GM18861 (cell line): ENCODE data around the gene DENND5B.
"Not testable (repeated sequence)": the region's sequence is repeated elsewhere in the genome, so short reads cannot be mapped to it uniquely, and the experiment has no call there.

Source experiments
- ATAC-seq: cut with Tn5 transposase; IDR thresholded peaks from one replicate; pipeline ENCODE4 v1.9.1; 2021; ENCODE audit not compliant: unreplicated experiment

Gene DENND5B

DNA sequence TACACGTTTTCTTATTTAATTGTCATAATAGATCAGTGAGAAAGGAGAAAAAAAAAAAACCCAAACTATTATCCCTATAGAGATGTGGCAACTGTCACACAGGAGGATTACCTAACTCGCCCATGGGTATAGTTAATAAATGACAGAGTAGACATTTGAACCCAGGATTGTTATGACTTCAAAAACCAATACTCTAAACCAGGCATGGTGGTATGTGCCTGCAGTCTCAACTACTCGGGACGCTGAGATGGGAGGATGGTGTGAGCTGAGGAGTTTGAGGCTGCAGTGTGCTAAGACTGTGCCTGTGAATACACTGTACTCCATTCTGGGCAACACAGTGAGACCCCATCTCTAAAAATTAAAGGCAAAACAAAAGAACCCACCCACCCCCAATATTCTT, 114.5 kb downstream of the DENND5B start:
- no peak for ATAC-seq

DNA sequence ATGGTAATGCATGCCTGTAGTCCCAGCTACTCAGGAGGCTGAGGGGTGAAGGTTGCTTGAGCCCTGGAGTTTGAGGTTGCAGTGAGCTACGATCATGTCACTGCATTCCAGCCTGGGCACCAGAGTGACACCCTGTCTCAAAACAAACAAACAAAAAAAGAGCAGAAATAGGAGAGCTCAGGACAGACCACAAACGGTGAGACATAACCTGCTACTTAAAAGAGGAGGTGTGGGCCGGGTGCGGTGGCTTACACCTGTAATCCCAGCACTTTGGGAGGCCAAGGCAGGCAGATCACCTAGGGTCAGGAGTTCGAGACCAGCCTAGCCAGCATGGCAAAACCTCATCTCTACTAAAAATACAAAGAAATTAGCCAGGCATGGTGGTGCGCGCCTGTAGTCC, 115.3 kb downstream of the DENND5B start:
- not testable (repeated sequence) for ATAC-seq

DNA sequence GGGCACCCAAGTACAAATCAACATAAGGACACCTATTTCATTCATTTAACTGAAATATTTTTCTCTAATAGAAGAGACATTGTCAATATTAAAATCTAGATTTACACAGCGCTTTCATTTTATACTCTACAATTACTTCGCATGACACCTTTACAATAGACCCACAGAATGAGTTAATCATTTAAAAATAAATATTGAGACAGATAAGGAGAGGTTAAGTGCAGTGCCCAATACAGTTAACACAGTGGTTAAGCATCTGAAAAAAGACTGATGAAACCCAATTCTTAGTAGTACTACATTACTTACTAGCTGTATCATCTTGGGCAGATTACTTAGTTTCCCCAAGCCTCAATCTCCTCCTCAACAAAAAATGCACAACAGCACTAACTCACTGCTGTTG, 116.2 kb downstream of the DENND5B start:
- no peak for ATAC-seq

DNA sequence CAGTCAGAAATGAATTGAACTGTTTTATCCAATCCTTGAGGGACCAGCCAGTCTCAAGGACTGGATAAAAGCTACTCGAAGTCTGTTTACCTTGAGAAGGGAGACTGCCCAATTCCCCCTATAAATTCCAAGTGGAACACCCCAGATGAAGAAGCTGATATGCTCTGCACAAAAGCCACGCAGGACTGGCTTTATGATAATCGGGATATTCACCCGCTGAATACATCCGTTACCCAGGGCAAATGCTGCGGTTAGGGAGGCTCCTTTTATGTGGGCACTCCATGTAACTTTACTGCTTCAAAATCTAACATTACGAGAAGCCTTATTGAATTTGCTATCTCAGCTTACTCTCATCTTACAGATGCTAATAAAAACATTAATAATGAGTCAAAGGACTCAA, 119.1 kb downstream of the DENND5B start:
- ATAC-seq, result no peak

DNA sequence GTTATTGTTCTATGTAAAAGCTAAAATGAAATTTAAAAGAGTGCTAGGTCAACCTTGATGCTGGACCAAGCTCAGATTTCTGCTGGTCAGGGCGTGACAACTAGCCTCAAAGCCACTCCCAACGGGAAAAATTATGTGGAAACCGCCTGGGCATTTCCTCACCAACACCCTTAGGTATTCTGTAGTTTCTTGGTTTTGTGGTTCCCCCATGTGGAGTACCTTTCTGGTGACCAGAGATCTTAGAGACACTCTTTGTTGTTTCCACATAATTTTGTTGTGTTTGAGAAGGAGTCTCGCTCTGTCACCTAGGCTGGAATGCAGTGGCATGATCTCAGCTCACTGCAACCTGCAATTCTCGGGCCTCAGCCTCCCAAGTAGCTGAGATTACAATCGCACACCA, 119.9 kb downstream of the DENND5B start:
- ATAC-seq, result no peak

DNA sequence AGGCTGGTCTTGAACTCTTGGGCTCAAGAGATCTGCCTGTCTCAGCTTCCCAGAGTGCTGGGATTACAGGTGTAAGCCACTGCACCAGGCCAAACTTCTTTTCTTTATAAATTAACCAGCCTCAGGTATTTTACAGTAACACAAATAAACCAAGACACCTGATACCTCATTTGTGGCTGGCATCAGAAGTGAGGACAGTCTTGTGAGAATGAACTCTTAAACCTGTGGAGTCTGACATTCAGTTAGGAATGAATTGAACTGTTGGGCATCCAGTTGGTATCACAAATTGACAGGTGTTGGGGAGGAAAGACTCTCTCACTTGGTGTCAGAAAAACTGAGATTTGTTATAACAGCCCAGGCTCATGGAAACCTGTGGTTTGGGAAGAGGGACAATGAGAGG, 120.5 kb downstream of the DENND5B start:
- ATAC-seq, result no peak

DNA sequence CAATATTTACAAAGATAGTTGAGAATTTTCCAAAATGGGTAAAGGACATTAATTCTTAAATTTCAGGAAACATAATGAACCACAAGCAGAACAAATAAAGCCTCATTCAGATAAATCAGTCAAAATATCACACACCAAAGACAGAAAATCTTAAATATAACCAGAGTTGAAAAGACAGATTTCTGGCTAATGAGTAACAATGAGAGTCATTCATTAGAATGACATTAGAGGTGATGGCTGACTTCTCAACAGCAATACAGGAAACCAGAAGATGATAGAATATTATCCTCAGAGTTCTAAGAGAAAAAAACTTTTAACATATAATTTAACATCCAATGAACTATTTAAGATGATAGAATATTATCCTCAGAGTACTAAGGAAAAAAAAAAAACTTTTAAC, 124.2 kb downstream of the DENND5B start:
- ATAC-seq, result peak; percentile 83

DNA sequence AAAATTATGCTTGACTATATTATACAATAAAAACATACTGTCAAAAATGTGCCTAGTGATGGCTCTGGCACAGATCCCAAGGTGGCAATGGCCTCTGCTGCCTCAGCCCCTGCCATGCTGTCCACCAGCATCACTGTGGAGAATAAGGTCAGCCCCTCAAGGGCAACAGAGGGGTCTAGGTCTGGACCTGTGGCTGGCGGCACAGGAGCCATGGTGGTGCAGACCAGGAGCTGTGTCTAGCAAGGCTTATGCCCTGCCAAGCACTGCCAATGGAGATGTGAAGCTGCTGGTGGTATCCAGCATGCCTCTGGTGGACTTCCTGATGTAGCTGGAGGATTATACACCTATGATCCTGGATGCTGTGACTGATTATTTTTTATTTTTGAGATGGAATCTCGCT, 125.9 kb downstream of the DENND5B start:
- ATAC-seq, result no peak

DNA sequence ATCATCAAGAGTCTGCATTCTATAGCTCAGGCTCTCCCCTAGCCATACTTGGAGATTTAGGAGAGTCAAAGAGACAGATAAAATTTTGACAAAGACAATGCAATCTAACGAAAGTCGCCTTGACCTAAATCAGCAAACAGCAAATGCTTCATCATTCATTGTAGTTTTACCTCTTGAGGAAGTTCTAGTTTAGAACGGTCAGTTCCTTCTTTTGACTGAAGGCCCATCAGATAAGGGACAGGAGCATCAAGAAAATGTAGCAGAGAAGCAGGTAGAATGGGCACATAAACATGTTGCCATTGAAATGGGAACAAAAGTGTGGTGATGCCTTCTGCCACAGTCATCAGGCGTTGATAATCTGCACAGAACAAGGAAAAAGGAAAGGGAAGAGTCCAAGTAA, 130.9 kb downstream of the DENND5B start:
- ATAC-seq, result no peak

DNA sequence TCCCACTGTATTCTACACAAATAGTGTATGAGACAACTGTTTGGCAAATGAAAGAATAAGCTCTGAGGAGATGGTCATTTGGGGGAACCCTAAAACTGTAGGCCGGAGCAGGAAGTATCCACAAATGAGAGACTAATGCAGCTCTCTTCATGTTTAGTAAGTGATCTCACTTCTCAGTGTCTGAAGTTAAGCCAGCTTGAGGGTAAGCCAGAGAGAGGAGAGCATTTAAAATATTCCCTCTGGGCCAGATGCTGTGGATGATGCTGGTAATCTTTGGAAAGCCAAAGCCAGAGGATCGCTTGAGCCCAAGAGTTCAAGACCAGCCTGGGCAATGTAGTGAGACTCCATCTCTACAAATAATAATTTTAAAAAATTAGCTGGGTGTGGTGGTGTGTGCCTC, 134.4 kb downstream of the DENND5B start:
- ATAC-seq, result no peak

DNA sequence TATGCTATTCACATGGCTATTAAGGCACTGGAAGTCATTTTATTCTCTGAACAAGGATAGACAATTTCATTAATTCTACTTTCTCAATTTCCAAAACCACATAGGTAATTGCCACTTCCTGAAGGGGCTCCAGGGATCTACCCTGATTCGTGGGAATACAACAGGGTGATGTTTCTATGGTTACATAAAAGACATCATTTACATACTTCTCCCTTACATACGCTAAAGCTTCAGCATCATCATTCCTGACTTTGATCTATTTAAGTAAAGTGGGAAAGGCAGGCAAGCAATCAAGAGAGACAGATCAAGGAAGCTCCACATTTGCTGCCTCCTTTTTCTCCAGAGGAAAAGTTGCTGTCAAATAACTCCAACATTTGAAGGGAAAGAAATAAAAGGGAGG, 146.2 kb downstream of the DENND5B start:
- no peak for ATAC-seq

DNA sequence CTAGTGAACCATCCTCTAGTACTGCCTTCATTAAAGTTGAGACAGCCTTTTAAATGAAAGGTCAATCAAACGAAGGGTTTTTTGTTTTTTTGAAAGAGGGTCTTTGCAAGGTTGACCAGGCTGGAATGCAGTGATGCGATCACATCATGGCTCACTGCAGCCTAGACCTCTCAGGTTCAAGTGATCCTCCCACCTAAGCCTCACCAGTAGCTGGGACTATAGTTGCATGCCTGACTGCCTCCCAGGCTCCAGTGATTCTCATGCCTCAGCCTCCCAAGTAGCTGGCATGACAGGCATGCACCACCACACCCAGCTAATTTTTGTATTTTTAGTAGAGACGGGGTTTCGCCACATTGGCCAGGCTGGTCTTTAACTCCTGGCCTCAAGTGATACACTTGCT, 150.3 kb downstream of the DENND5B start:
- ATAC-seq, result no peak

DNA sequence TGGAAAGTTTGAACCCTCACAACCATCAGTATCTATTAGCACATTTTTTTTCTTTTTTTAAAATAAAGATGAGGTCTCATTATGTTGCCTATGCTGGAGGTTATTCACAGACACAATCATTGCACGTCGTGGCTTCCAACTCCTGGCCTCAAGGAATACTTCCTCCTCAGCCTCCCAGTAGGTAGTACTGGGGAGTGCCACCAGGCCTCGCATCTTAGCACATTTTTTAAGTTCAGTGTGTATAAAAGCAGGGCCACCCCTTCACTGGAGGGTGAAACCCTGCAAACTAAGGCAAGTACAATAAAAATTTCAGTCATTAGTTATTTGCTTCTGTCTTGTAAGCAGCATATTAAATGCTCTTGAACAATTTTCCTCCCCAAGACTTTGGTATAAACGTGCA, 150.8 kb downstream of the DENND5B start:
- no peak for ATAC-seq

DNA sequence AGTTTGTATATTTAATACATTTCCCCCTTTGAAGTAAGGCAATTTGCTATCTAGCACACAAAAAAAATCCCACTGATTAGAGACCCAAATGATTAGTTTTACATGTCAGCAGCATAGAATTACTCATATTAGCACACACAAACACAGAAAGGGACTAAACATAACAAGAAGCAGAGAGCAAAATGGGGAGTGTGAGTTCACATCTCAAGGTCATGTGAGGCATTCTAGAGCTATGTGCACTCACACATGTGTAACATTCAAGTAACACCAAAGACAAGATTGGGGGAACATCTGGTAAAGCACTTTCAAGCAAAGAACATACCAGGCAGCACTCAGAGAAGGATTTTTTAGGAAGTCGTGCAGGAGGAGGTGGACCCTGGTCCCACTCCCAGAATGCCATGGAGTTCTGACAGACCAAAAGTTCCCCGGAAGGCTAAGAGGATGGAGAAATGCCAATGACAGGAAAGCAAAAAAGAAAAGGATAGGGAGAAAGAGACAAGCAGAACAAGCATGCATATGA, 159.2 kb downstream of the DENND5B start:
- ATAC-seq, result no peak

DNA sequence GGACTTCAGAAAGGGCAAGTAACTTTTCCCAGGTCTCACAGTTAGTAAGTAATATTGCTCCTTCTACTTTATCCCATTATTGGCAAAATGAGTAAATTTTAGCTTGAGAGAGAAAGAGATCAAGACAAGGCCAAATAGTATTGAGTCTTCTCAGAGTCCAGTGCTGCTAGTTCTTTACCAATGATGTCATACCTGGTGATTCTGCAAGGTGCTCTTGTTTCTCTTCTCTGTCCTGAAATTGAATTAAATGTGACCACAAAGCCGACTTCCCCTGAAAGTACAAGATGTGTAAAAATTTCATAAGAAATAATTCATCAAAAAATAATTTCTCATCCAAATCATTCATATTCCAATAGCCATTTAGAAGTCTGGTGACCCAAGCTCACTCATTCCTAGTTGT, 167.5 kb downstream of the DENND5B start:
- ATAC-seq, result no peak

DNA sequence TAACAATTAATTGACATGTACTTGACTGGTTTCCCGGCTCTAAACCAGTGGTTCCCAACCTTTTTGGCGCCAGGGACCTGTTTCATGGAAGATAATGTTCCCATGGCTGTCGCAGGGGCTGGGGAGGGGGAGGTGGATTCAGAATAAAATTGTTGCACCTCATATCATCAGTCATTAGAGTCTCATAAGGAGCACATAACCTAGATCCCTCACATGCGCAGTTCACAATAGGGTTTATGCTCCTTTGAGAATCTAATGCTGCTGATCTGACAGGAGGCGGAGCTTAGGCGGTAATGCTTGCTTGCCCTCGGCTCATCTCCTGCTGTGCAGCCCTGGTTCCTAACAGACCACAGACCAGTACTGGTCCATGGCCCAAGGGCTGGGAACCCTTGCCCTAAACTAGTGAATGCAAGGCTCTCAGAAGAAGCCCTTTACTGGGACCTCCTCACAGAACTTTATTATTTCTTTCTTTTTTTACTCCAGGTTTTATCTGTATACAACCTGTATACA, 178.6 kb downstream of the DENND5B start:
- ATAC-seq, result no peak

DNA sequence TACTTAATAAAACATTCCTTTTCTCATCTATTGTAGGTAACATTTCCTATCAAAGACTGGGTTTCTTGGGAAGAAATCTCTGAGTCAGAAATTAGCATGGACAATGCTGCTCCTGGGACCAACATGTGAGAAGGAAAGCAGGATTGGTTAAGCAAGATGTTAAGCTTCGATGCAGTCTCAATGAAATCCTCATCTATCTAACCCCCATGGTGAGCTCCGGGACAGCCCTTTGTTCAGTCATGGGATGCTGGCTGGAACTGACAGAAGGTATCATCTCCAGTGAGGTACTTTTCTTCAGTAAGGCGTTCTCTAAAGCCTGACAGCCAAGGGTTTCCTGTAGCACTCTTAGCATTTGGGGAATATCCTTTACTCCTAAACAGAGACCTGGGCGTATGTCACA, 182.2 kb downstream of the DENND5B start:
- ATAC-seq, result no peak

DNA sequence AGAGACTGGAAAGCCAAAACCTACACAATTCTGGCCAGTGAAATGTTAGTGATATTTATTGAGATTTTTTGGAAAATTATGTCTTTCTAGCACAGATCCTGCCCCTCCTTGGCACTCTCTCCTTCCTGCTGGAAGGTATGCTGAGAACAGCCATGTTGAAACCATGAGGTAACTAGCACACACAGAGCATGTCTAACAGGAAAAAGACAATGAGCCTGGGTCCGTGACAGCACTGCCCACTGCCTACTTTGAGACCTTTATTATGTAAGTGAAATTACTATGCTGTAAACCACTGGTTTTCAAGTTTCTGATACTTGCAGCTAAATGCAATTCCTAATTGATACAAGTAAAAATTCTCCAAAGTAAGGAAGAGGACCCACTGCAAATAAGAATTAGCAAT, 183.4 kb downstream of the DENND5B start:
- no peak for ATAC-seq

DNA sequence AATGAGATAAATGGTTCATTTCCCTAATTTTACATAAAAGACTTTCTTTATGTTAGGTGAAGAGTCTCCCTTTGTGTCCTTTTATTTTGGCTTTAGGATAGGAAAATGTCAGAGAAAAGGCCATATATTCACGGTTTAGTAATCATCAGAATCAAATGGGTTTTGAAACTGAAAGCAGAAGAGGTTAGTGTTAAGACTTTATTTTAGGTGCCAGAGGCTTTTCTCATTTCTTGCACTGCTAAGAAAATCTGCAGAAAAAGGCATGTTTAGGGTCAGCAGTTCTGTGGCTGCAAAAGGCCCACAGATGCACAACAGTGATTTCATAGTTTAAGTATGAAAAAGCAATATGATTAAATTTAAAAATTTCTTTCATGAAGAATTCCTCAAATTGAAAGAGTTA, 184.6 kb downstream of the DENND5B start:
- ATAC-seq, result peak; percentile 79

DNA sequence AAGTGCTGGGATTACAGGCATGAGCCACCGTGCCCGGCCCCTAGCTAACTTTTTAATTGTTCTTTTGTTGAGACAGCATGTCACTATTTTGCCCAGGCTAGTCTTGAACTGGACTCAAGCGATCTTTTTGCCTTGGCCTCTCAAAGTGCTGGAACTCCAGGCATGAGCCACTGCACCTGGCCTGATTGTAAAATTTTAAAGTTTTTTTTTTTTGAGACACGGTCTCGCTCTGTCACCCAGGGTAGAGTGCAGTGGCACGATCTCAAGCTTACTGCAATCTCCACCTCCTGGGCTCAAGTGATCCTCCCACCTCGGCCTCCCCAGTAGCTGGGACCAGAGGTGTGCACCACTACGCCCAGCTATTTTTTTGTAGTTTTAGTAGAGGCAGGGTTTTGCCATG, 185.9 kb downstream of the DENND5B start:
- no peak for ATAC-seq

DNA sequence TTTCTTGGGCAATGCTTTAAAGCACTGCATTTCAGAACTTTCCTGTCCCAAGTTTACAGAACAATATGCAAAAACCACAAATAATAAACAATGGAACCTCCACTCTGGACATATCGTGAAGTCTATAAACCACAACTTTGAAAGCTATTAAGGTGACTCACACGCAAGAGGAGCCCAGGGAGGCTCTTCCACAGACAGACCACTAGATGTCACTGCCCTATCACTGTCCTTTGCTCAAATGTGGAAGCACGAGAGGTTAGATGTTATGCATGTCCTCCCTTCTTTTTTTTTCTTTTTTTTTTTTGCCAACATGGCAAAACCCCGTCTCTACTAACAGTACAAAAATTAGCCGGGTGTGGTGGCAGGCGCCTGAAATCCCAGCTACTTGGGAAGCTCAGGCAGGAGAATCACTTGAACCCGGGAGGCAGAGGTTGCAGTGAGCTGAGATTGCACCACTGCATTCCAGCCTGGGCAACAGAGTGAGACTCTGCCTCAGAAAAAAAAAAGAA, 187.8 kb downstream of the DENND5B start:
- ATAC-seq, result peak; percentile 87

DNA sequence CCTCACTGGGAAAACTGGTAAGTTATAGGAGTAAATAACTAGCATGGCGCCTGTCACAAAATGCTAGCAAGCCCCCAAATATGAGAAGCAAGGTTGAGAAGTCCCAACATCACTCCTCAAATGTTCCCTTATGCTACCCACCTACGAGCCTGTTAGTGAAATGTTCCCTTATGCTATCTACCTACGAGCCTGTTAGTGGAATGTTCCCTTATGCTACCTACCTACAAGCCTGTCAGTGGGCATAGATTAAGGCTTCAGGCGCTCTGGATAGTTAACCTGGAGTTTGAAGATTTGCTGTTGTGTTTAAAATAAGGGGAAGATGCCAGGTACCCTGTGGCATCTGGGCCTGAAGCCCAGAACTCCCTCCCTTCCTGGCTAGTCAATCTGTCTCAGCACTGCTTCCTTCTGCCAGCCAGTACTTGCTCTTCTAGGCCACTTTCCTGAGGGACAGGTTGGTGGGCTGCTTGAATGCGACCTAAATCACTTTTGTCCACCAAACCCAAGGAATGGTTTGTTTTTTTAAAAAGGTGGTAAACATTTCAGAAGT, 197.9 kb downstream of the DENND5B start:
- ATAC-seq, result no peak

DNA sequence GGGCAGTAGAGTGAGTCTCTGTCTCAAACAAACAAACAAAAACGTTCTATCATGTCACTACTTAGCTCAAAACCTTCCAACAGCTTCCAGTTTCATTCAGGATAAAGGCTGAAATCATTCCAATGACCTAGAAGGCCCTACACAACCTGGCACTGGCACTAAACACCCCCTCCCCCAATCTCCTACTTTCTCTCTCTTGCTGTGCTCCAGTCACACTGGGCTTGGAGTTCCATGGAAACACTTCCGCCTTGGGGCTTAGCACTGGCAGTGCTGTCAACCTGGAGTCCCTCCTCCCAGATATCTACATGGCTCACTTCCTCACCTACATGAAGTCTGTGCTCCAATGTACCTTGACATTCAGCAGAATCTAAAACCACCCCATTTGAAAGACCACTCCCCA, 199.9 kb downstream of the DENND5B start:
- no peak for ATAC-seq
